ENCODE results near the gene STMND1. TPM values are rescaled to one million over a fixed set of nuclear protein-coding genes. Genes with fewer than 3 reads are reported as not detected.

The STMND1 gene
- total RNA-seq (not detected in 2 replicates), polyA plus RNA-seq (0.06 TPM in 1 of 2 replicates, not detected in the other), polyA minus RNA-seq (ENCODE audit: low replicate concordance) (not detected in 2 replicates)
- not detected in 2 replicates for polyA plus RNA-seq (2012)

GRCh38 chr6:17101422-17102257 lies at the start of gene STMND1:
Gene STMND1 (plus strand): TSS chr6:17102050. CDS start chr6:17102258, 208 bp downstream.
- Histone ChIP-seq H3K9me3 (ENCODE audit: control insufficient read depth, insufficient read depth, low read depth, low read length) (no peaks in the 10 kb centered on the region), H3K4me3 (replicated peaks in 1 of 4; ENCODE audit: control extremely low read depth in 1 of 4, insufficient read depth in 1 of 4, low read depth in 3 of 4, low read length in 4 of 4) (peak within 1 kb of the TSS; percentile 9 to 46 (median 32)), H3K79me2 (ENCODE audit: control insufficient read depth, insufficient read depth, low read length) (no peaks in the 10 kb centered on the region), H3K27me3 (ENCODE audit: control insufficient read depth, insufficient read depth, low read length) (peaks cover 11% of the 10 kb centered on the region), H3K9ac (ENCODE audit: insufficient read depth, low read length) (no peak within 1 kb of the TSS), H3K27ac (ENCODE audit: insufficient read depth, low read length) (no peak within 1 kb of the TSS), H3K4me2 (ENCODE audit: extremely low read depth, insufficient read depth, low read length) (peak within 1 kb of the TSS; percentile 89), H3K36me3 (ENCODE audit: control insufficient read depth, insufficient read depth, low read length) (no peaks in the 10 kb centered on the region), H3K4me1 (ENCODE audit: control insufficient read depth, extremely low read depth, insufficient read depth, low read length) (peaks cover 4% of the 10 kb centered on the region), H2AFZ (ENCODE audit: low read length) (peak within 1 kb of the TSS; percentile 30), H4K20me1 (ENCODE audit: control insufficient read depth, extremely low read depth, insufficient read depth, low read length) (no peaks in the 10 kb centered on the region)
- DNase-seq (ENCODE audit: low read depth in 2 of 2), result peak; percentile 18 to 37
- TF ChIP-seq, protein P1, sequence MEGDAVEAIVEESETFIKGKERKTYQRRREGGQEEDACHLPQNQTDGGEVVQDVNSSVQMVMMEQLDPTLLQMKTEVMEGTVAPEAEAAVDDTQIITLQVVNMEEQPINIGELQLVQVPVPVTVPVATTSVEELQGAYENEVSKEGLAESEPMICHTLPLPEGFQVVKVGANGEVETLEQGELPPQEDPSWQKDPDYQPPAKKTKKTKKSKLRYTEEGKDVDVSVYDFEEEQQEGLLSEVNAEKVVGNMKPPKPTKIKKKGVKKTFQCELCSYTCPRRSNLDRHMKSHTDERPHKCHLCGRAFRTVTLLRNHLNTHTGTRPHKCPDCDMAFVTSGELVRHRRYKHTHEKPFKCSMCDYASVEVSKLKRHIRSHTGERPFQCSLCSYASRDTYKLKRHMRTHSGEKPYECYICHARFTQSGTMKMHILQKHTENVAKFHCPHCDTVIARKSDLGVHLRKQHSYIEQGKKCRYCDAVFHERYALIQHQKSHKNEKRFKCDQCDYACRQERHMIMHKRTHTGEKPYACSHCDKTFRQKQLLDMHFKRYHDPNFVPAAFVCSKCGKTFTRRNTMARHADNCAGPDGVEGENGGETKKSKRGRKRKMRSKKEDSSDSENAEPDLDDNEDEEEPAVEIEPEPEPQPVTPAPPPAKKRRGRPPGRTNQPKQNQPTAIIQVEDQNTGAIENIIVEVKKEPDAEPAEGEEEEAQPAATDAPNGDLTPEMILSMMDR (conservative IDR thresholded peaks at IDR 0.05 in 1 of 2, IDR thresholded peaks at IDR 0.05 in 1 of 2; ENCODE audit: low read depth in 1 of 2, low read length in 2 of 2), result no peak
- TF ChIP-seq EZH2 (IDR thresholded peaks at IDR 0.05; ENCODE audit: low read length, missing control alignments), result no peak

DNA sequence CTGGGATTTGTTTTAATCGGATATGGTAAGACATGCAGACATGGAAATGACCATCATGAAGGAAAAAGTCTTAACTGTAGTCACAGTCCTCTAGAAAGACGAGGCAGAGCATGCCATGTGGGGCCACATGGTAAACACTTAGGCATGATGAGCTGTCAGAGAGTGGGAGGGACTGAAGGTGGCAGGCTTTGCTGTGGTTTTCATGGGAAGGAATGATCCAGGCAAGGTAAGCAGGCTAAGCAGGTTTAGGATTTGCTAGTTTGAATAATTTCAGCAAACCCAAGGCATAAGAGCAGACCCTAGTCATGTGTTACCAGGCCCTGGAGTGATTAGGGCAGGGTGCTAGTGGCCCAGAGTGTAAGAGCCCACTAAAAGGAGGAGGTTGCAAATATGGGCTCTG lies 47.2 kb upstream of the STMND1 start:
- H3K27me3 ChIP-seq (ENCODE audit: control insufficient read depth, insufficient read depth, low read length), result no peaks in the 10 kb centered on the region
- DNase-seq (ENCODE audit: low read depth in 2 of 2), result no peak
- H3K4me1 ChIP-seq (ENCODE audit: control insufficient read depth, extremely low read depth, insufficient read depth, low read length), result no peaks in the 10 kb centered on the region

GRCh38 chr6:17057322-17057721 lies 44.5 kb upstream of the STMND1 start:
- Histone ChIP-seq H3K4me1 (ENCODE audit: control insufficient read depth, extremely low read depth, insufficient read depth, low read length) (no peaks in the 10 kb centered on the region), H3K9me3 (ENCODE audit: control insufficient read depth, insufficient read depth, low read depth, low read length) (no peaks in the 10 kb centered on the region), H3K4me2 (ENCODE audit: extremely low read depth, insufficient read depth, low read length) (no peak overlapping the region), H3K4me3 (replicated peaks in 1 of 4; ENCODE audit: control extremely low read depth in 1 of 4, insufficient read depth in 1 of 4, low read depth in 3 of 4, low read length in 4 of 4) (no peak overlapping the region), H3K79me2 (ENCODE audit: control insufficient read depth, insufficient read depth, low read length) (no peaks in the 10 kb centered on the region), H2AFZ (ENCODE audit: low read length) (no peak overlapping the region), H3K27me3 (ENCODE audit: control insufficient read depth, insufficient read depth, low read length) (no peaks in the 10 kb centered on the region), H3K9ac (ENCODE audit: insufficient read depth, low read length) (no peak overlapping the region), H4K20me1 (ENCODE audit: control insufficient read depth, extremely low read depth, insufficient read depth, low read length) (no peaks in the 10 kb centered on the region), H3K36me3 (ENCODE audit: control insufficient read depth, insufficient read depth, low read length) (no peaks in the 10 kb centered on the region), H3K27ac (ENCODE audit: insufficient read depth, low read length) (no peak overlapping the region)
- DNase-seq (ENCODE audit: low read depth in 2 of 2), result peak in 1 of 2 donors; percentile 51
- TF ChIP-seq, protein P1 (conservative IDR thresholded peaks at IDR 0.05 in 1 of 2, IDR thresholded peaks at IDR 0.05 in 1 of 2; ENCODE audit: low read depth in 1 of 2, low read length in 2 of 2), result no peak

More for the DNA sequence above, 47.2 kb upstream of the STMND1 start:
- no peak overlapping the region for H3K27ac ChIP-seq (ENCODE audit: insufficient read depth, low read length)
- H3K79me2 ChIP-seq (ENCODE audit: control insufficient read depth, insufficient read depth, low read length), result no peaks in the 10 kb centered on the region
- H4K20me1 ChIP-seq (ENCODE audit: control insufficient read depth, extremely low read depth, insufficient read depth, low read length), result no peaks in the 10 kb centered on the region
- no peak overlapping the region for H3K4me3 ChIP-seq (replicated peaks in 1 of 4; ENCODE audit: control extremely low read depth in 1 of 4, insufficient read depth in 1 of 4, low read depth in 3 of 4, low read length in 4 of 4)
- no peak overlapping the region for H3K4me2 ChIP-seq (ENCODE audit: extremely low read depth, insufficient read depth, low read length)
- no peak overlapping the region for H2AFZ ChIP-seq (ENCODE audit: low read length)
- H3K9ac ChIP-seq (ENCODE audit: insufficient read depth, low read length), result no peak overlapping the region
- no peaks in the 10 kb centered on the region for H3K9me3 ChIP-seq (ENCODE audit: control insufficient read depth, insufficient read depth, low read depth, low read length)
- TF ChIP-seq, protein P1 (conservative IDR thresholded peaks at IDR 0.05 in 1 of 2, IDR thresholded peaks at IDR 0.05 in 1 of 2; ENCODE audit: low read depth in 1 of 2, low read length in 2 of 2), result no peak
- no peak for TF ChIP-seq EZH2 (IDR thresholded peaks at IDR 0.05; ENCODE audit: low read length, missing control alignments)
- no peaks in the 10 kb centered on the region for H3K36me3 ChIP-seq (ENCODE audit: control insufficient read depth, insufficient read depth, low read length)

Data from fibroblast of lung (primary cell).